HepG2 (cell line): Measurements from ENCODE around the gene LIPA. TPM values are rescaled to one million over a fixed set of nuclear protein-coding genes. Genes with fewer than 3 reads are reported as not detected.

ENCODE experiments used
- ATF3 ChIP-seq: sonication (generic); formaldehyde crosslinking; IDR thresholded peaks from 2 replicates; pipeline ENCODE4 v1.4.0; 2020; ENCODE audit warnings: missing genetic modification reagents
- BCL6 ChIP-seq: IDR thresholded peaks from 2 replicates; pipeline ENCODE4 v1.6.1; 2016; ENCODE audit warnings: missing genetic modification reagents, missing compliant biosample characterization
- BRD4 ChIP-seq: sonication (generic); formaldehyde crosslinking; IDR thresholded peaks from 2 replicates; pipeline ENCODE4 v1.4.0; 2020; ENCODE audit warnings: missing genetic modification reagents
- ETV5 ChIP-seq: IDR thresholded peaks from 2 replicates; pipeline ENCODE4 v1.6.1; 2018; ENCODE audit warnings: missing biosample characterization, missing genetic modification reagents, inconsistent platforms, borderline replicate concordance
- FOXK1 ChIP-seq: sonication (generic); formaldehyde crosslinking; IDR thresholded peaks from 2 replicates; pipeline ENCODE4 v1.4.0; 2020; ENCODE audit warnings: low read depth, missing genetic modification reagents, borderline replicate concordance
- FOXO1 ChIP-seq: sonication (generic); formaldehyde crosslinking; IDR thresholded peaks from 2 replicates; pipeline ENCODE4 v1.4.0; 2020; ENCODE audit warnings: missing genetic modification reagents
- HMG20A ChIP-seq: IDR thresholded peaks from 2 replicates; pipeline ENCODE4 v1.6.1; 2016; ENCODE audit warnings: borderline replicate concordance
- KAT2B ChIP-seq: fragments of 150-350 bp; IDR thresholded peaks from 2 replicates; pipeline ENCODE4 v1.6.1; 2014; ENCODE audit warnings: low read depth, low read length, borderline replicate concordance
- KAT7 ChIP-seq: IDR thresholded peaks from 2 replicates; pipeline ENCODE4 v1.6.1; 2018; ENCODE audit warnings: borderline replicate concordance, missing compliant biosample characterization
- KDM5A ChIP-seq: fragments of 200-600 bp; sonication (generic); IDR thresholded peaks from 2 replicates; pipeline ENCODE4 v1.7.0; 2018; ENCODE audit warnings: antibody characterized with exemption, mild to moderate bottlenecking, low read length, borderline replicate concordance
- KDM5B ChIP-seq: sonication (generic); formaldehyde crosslinking; IDR thresholded peaks from 2 replicates; pipeline ENCODE4 v1.4.0; 2020; ENCODE audit warnings: missing genetic modification reagents, mild to moderate bottlenecking, borderline replicate concordance
- MAF1 ChIP-seq: sonication (generic); formaldehyde crosslinking; IDR thresholded peaks from 2 replicates; pipeline ENCODE4 v1.5.0; 2020; ENCODE audit warnings: missing genetic modification reagents, borderline replicate concordance
- MIER2 ChIP-seq: IDR thresholded peaks from 2 replicates; pipeline ENCODE4 v1.6.1; 2016; ENCODE audit warnings: missing biosample characterization, missing genetic modification reagents
- MYNN ChIP-seq: sonication (generic); formaldehyde crosslinking; IDR thresholded peaks from 2 replicates; pipeline ENCODE4 v1.4.0; 2020; ENCODE audit warnings: mild to moderate bottlenecking, low read depth, missing genetic modification reagents
- NCOA5 ChIP-seq: sonication (generic); formaldehyde crosslinking; IDR thresholded peaks from 2 replicates; pipeline ENCODE4 v1.4.0; 2020; ENCODE audit warnings: missing genetic modification reagents
- NFIC ChIP-seq: IDR thresholded peaks from 2 replicates; pipeline ENCODE4 v1.6.1; 2012; ENCODE audit warnings: mild to moderate bottlenecking, low read length, inconsistent platforms
- NFRKB ChIP-seq: fragments of 450-650 bp; IDR thresholded peaks from 2 replicates; pipeline ENCODE4 v1.6.1; 2017
- SAP130 ChIP-seq: IDR thresholded peaks from 2 replicates; pipeline ENCODE4 v1.6.1; 2016; ENCODE audit warnings: low read depth
- SP140L ChIP-seq: sonication (generic); formaldehyde crosslinking; IDR thresholded peaks from 2 replicates; pipeline ENCODE4 v1.4.0; 2020; ENCODE audit warnings: missing genetic modification reagents, borderline replicate concordance
- SYNCRIP ChIP-seq: fragments of 200-400 bp; formaldehyde crosslinking; IDR thresholded peaks from 2 replicates; pipeline ENCODE4 v1.6.1; 2018; ENCODE audit warnings: mild to moderate bottlenecking, low read depth, low read length; ENCODE audit not compliant: insufficient read depth
- TBX3 ChIP-seq: fragments of 450-650 bp; IDR thresholded peaks from 2 replicates; pipeline ENCODE4 v1.6.1; 2017; ENCODE audit warnings: antibody characterized with exemption, mild to moderate bottlenecking, inconsistent platforms, borderline replicate concordance
- TMF1 ChIP-seq: sonication (generic); formaldehyde crosslinking; IDR thresholded peaks from 2 replicates; pipeline ENCODE4 v1.8.1; 2022; ENCODE audit warnings: low read depth, missing genetic modification reagents
- ZBTB39 ChIP-seq: sonication (generic); formaldehyde crosslinking; IDR thresholded peaks from 2 replicates; pipeline ENCODE4 v1.5.0; 2020; ENCODE audit warnings: missing genetic modification reagents
- ZFP62 ChIP-seq: sonication (generic); formaldehyde crosslinking; IDR thresholded peaks from 2 replicates; pipeline ENCODE4 v1.4.0; 2020; ENCODE audit warnings: missing genetic modification reagents
- ZNF17 ChIP-seq: sonication (generic); formaldehyde crosslinking; IDR thresholded peaks from 2 replicates; pipeline ENCODE4 v1.5.0; 2020; ENCODE audit warnings: mild to moderate bottlenecking, missing genetic modification reagents
- ZNF383 ChIP-seq: sonication (generic); formaldehyde crosslinking; IDR thresholded peaks from 2 replicates; pipeline ENCODE4 v1.4.0; 2020; ENCODE audit warnings: missing genetic modification reagents, mild to moderate bottlenecking, borderline replicate concordance
- ZNF432 ChIP-seq: sonication (generic); formaldehyde crosslinking; IDR thresholded peaks from 2 replicates; pipeline ENCODE4 v1.5.0; 2020; ENCODE audit warnings: missing genetic modification reagents, mild to moderate bottlenecking, borderline replicate concordance
- ZNF576 ChIP-seq: sonication (generic); formaldehyde crosslinking; IDR thresholded peaks from 2 replicates; pipeline ENCODE4 v1.4.0; 2020; ENCODE audit warnings: mild to moderate bottlenecking, missing genetic modification reagents
- ZNF619 ChIP-seq: sonication (generic); formaldehyde crosslinking; IDR thresholded peaks from 2 replicates; pipeline ENCODE4 v1.4.0; 2020; ENCODE audit warnings: mild to moderate bottlenecking, missing genetic modification reagents
- ZNF770 ChIP-seq: sonication (generic); formaldehyde crosslinking; IDR thresholded peaks from 2 replicates; pipeline ENCODE4 v1.5.0; 2020; ENCODE audit warnings: mild to moderate bottlenecking, missing genetic modification reagents
- polyA plus RNA-seq, 8 experiments: library from polyadenylated mRNA; depleted of rRNA in 3 of 8; stranded (reverse) in 7 of 8; unstranded in 1 of 8; fragments of >200 nt; fragmentation: Illumina TruSeq in 4 of 8; extraction: Trizol in 4 of 8; gene quantifications; 2 replicates each; pipeline versions ENCODE4 v1.2.1 to v1.2.3, GENCODE V29; 2011 to 2016; ENCODE audit warnings: low read depth in 4 of 8, missing spikeins in 1 of 8, mixed read lengths in 1 of 8; ENCODE audit not compliant: insufficient read depth in 1 of 8
- total RNA-seq, 5 experiments: library from RNA; depleted of rRNA; stranded (reverse); fragments of >200 nt; fragmentation: Illumina TruSeq; extraction: Trizol; gene quantifications; 2 replicates each; pipeline ENCODE4 v1.2.3, GENCODE V29; 2016; ENCODE audit warnings: low read depth in 1 of 5

Gene LIPA
- total and polyA plus RNA-seq, 2 of the 13 experiments (the other 11 are each of a cell fraction or from before 2014, with no cell fraction given): 57.1 to 79.5 TPM

- TF ChIP-seq ZNF770 (CRISPR knock-in tag) (no peak), MAF1 (CRISPR knock-in tag) (no peak), BCL6 (no peak), ZNF17 (CRISPR knock-in tag) (no peak), ZNF576 (CRISPR knock-in tag) (no peak), KDM5B (CRISPR knock-in tag) (no peak), ATF3 (no peak), NCOA5 (no peak), KDM5A (no peak), BRD4 (no peak), KAT2B (no peak), TBX3 (peak; percentile 75; the same call in 1 of the 2 replicates), ZFP62 (no peak), NFRKB (no peak), ZBTB39 (CRISPR knock-in tag) (no peak), MYNN (CRISPR knock-in tag) (no peak), HMG20A (peak; percentile 71; the same call in 1 of the 2 replicates), FOXO1 (CRISPR knock-in tag) (no peak), ETV5 (CRISPR knock-in tag) (peak; percentile 65; the same call in 1 of the 2 replicates), ZNF619 (CRISPR knock-in tag) (no peak), ZNF383 (CRISPR knock-in tag) (no peak), FOXK1 (CRISPR knock-in tag) (no peak), SP140L (CRISPR knock-in tag) (no peak), NFIC (peak; percentile 68; the same call in 1 of the 2 replicates), SAP130 (CRISPR knock-in tag) (0 out of 2 replicates have a peak, but pooled peaks have one; percentile 38), TMF1 (CRISPR knock-in tag) (no peak), MIER2 (CRISPR knock-in tag) (no peak), SYNCRIP (no peak), ZNF432 (CRISPR knock-in tag) (no peak), KAT7 (CRISPR knock-in tag) (no peak)
Observed at GRCh38 chr10:89278034-89278535, 26.5 kb upstream of the LIPA start (continued).
